GM12878 (cell line): ENCODE data around the gene ZBTB5. TPM values are rescaled to one million over a fixed set of nuclear protein-coding genes. Genes with fewer than 3 reads are reported as not detected.
A peak's percentile ranks its signal among the peaks of the same experiment; 100 is the strongest.

Experiments
- CREM ChIP-seq: IDR thresholded peaks from 2 replicates; pipeline ENCODE4 v1.6.1; 2014; ENCODE audit warnings: antibody characterized with exemption, low read depth
- EGR1 ChIP-seq, 2 experiments: IDR thresholded peaks; 1 replicate in 1 of 2; 2 replicates in 1 of 2; pipeline ENCODE4 v1.6.1; 2011 to 2012; ENCODE audit warnings: low read depth in 2 of 2, low read length in 2 of 2, borderline replicate concordance in 1 of 2, mild to moderate bottlenecking in 1 of 2, moderate library complexity in 1 of 2
- MAX ChIP-seq: IDR thresholded peaks from 2 replicates; pipeline ENCODE4 v1.6.1; 2012; ENCODE audit warnings: low read depth, low read length, improper control_type of control experiment
- PAX8 ChIP-seq: fragments of 450-650 bp; IDR thresholded peaks from 2 replicates; pipeline ENCODE4 v1.6.1; 2017; ENCODE audit warnings: mild to moderate bottlenecking, moderate library complexity
- RAD51 ChIP-seq: fragments of 450-650 bp; IDR thresholded peaks from 2 replicates; pipeline ENCODE4 v1.6.1; 2016; ENCODE audit warnings: moderate library complexity, mild to moderate bottlenecking, inconsistent platforms
- SMAD1 ChIP-seq: fragments of 450-650 bp; IDR thresholded peaks from 2 replicates; pipeline ENCODE4 v1.6.1; 2018; ENCODE audit warnings: mild to moderate bottlenecking, low read depth; ENCODE audit not compliant: partially characterized antibody
- ZNF217 ChIP-seq: fragments of 450-650 bp; IDR thresholded peaks from 2 replicates; pipeline ENCODE4 v1.6.1; 2017; ENCODE audit warnings: antibody characterized with exemption, mild to moderate bottlenecking
- ZZZ3 ChIP-seq: IDR thresholded peaks from 2 replicates; pipeline ENCODE4 v1.6.1; 2011; ENCODE audit warnings: low read depth; ENCODE audit not compliant: control insufficient read depth, insufficient read length
- polyA plus RNA-seq, 11 experiments: library from polyadenylated mRNA; depleted of rRNA in 4 of 11; unstranded in 6 of 11; stranded (reverse) in 5 of 11; fragments of >200 nt; fragmentation: Nextera tagmentation in 4 of 11; fragmentation: Illumina TruSeq in 1 of 11; extraction: Ambion mirVana in 4 of 11; extraction: Trizol in 1 of 11; gene quantifications; 1 replicate in 1 of 11; 2 replicates in 10 of 11; pipeline versions ENCODE4 v1.2.1 to v1.2.3, GENCODE V29; 2011 to 2016; ENCODE audit warnings: inconsistent platforms in 2 of 11, missing spikeins in 2 of 11, low read depth in 1 of 11
- total RNA-seq, 4 experiments: library from RNA; depleted of rRNA in 3 of 4; stranded (reverse); fragments of >200 nt in 3 of 4; fragmentation: Illumina TruSeq in 1 of 4; extraction: Trizol in 1 of 4; gene quantifications; 2 replicates each; pipeline versions ENCODE4 v1.2.1 to v1.2.3, GENCODE V29; 2013 to 2021
- TF ChIP-seq, protein P1 (sequence below): fragments of 450-650 bp; formaldehyde crosslinking; IDR thresholded peaks from 2 replicates; pipeline ENCODE4 v1.4.0; 2020; ENCODE audit warnings: mild to moderate bottlenecking, moderate library complexity
- TF ChIP-seq, protein P2 (sequence below), 3 experiments: IDR thresholded peaks in 2 of 3; conservative IDR thresholded peaks in 1 of 3; 2 replicates each; pipeline ENCODE4 v1.5.1; 2011; ENCODE audit warnings: low read depth in 3 of 3, low read length in 3 of 3, mild to moderate bottlenecking in 3 of 3, control low read depth in 2 of 3, moderate library complexity in 2 of 3, inconsistent platforms in 1 of 3, mixed read lengths in 1 of 3; ENCODE audit not compliant: control insufficient read depth in 2 of 3, insufficient read depth in 1 of 3; ENCODE audit errors: extremely low read depth in 1 of 3

Gene ZBTB5
- total and polyA plus RNA-seq, 10 of the 15 experiments (the other 5 are each of a cell fraction or from before 2014, with no cell fraction given): 1.4 to 32.5 (median 12.1) TPM

- TF ChIP-seq, protein P1, sequence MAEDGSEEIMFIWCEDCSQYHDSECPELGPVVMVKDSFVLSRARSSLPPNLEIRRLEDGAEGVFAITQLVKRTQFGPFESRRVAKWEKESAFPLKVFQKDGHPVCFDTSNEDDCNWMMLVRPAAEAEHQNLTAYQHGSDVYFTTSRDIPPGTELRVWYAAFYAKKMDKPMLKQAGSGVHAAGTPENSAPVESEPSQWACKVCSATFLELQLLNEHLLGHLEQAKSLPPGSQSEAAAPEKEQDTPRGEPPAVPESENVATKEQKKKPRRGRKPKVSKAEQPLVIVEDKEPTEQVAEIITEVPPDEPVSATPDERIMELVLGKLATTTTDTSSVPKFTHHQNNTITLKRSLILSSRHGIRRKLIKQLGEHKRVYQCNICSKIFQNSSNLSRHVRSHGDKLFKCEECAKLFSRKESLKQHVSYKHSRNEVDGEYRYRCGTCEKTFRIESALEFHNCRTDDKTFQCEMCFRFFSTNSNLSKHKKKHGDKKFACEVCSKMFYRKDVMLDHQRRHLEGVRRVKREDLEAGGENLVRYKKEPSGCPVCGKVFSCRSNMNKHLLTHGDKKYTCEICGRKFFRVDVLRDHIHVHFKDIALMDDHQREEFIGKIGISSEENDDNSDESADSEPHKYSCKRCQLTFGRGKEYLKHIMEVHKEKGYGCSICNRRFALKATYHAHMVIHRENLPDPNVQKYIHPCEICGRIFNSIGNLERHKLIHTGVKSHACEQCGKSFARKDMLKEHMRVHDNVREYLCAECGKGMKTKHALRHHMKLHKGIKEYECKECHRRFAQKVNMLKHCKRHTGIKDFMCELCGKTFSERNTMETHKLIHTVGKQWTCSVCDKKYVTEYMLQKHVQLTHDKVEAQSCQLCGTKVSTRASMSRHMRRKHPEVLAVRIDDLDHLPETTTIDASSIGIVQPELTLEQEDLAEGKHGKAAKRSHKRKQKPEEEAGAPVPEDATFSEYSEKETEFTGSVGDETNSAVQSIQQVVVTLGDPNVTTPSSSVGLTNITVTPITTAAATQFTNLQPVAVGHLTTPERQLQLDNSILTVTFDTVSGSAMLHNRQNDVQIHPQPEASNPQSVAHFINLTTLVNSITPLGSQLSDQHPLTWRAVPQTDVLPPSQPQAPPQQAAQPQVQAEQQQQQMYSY (CRISPR knock-in tag): no peak
- TF ChIP-seq PAX8: no peak
- TF ChIP-seq RAD51: no peak
- no peak for TF ChIP-seq SMAD1
- TF ChIP-seq ZNF217: no peak
- TF ChIP-seq ZZZ3: no peak
- no peak for TF ChIP-seq EGR1 (IDR thresholded peaks at IDR 0.05; ENCODE audit: borderline replicate concordance in 1 of 2, low read depth in 2 of 2, low read length in 2 of 2)
- no peak for TF ChIP-seq CREM
- no peak for TF ChIP-seq MAX
- TF ChIP-seq, protein P2, sequence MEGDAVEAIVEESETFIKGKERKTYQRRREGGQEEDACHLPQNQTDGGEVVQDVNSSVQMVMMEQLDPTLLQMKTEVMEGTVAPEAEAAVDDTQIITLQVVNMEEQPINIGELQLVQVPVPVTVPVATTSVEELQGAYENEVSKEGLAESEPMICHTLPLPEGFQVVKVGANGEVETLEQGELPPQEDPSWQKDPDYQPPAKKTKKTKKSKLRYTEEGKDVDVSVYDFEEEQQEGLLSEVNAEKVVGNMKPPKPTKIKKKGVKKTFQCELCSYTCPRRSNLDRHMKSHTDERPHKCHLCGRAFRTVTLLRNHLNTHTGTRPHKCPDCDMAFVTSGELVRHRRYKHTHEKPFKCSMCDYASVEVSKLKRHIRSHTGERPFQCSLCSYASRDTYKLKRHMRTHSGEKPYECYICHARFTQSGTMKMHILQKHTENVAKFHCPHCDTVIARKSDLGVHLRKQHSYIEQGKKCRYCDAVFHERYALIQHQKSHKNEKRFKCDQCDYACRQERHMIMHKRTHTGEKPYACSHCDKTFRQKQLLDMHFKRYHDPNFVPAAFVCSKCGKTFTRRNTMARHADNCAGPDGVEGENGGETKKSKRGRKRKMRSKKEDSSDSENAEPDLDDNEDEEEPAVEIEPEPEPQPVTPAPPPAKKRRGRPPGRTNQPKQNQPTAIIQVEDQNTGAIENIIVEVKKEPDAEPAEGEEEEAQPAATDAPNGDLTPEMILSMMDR (IDR thresholded peaks at IDR 0.05 in 2 of 3, conservative IDR thresholded peaks at IDR 0.05 in 1 of 3; ENCODE audit: control insufficient read depth in 2 of 3, extremely low read depth in 1 of 3, insufficient read depth in 1 of 3, low read depth in 3 of 3, low read length in 3 of 3): peak; percentile 23 to 52 (median 44); a peak in 4 of 6 replicates
Observed at GRCh38 chr9:37407468-37407867, 57.8 kb downstream of the ZBTB5 start (continued).
